ENCODE measurements around the gene ZHX3. TPM values are rescaled to one million over a fixed set of nuclear protein-coding genes. Genes with fewer than 3 reads are reported as not detected.

Gene ZHX3, protein sequence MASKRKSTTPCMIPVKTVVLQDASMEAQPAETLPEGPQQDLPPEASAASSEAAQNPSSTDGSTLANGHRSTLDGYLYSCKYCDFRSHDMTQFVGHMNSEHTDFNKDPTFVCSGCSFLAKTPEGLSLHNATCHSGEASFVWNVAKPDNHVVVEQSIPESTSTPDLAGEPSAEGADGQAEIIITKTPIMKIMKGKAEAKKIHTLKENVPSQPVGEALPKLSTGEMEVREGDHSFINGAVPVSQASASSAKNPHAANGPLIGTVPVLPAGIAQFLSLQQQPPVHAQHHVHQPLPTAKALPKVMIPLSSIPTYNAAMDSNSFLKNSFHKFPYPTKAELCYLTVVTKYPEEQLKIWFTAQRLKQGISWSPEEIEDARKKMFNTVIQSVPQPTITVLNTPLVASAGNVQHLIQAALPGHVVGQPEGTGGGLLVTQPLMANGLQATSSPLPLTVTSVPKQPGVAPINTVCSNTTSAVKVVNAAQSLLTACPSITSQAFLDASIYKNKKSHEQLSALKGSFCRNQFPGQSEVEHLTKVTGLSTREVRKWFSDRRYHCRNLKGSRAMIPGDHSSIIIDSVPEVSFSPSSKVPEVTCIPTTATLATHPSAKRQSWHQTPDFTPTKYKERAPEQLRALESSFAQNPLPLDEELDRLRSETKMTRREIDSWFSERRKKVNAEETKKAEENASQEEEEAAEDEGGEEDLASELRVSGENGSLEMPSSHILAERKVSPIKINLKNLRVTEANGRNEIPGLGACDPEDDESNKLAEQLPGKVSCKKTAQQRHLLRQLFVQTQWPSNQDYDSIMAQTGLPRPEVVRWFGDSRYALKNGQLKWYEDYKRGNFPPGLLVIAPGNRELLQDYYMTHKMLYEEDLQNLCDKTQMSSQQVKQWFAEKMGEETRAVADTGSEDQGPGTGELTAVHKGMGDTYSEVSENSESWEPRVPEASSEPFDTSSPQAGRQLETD
- 10 to 100 TPM in 1 of 2 donors, 1 to 10 TPM in 1; 8.2 to 10.1 TPM for total RNA-seq

DNA sequence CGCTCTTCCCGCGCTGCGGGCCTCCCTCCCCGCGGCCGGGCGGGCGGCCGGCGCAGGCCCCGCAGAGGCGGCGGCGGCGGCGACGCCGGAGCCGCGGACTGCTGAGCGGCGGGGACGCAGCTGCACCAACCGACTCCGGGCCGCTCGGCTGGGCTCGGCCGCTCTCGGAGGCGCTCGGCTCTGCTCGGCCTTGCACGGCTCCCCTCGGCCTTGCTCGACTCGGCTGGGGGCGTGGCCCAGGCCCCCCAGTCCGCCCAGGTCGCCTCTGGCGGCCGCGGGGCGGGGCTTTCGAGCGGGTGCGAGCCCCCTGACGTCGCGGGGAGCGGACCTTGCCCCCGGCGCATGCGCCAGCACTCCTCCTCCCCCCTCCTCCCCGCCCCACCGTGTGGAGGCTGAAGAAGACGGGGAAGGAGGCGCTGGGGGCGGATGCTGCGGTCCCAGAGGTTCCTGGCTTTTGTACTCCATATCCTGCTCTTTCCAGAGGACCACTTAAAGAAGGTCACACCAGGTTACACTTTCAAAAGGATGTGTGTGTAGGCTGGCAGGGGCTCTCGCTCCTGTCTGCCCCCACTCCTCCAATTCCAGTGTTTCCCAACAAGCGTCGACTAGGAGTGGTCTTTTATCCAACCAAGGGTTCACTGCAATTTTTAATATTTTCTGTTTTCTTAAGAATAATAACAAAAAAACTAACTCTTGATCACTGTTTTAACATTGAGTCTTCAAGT lies at the start of gene ZHX3:
Gene ZHX3, minus strand, starts transcription at position 186 of the 725 bp plus-strand sequence. CDS start 112,815 bp downstream, outside the sequence.
- H3K36me3 Mint-ChIP-seq, result peaks cover 0 to 4% of the 10 kb centered on the region in 2 donors
- DNase-seq (ENCODE audit: low spot score in 2 of 2), result peak; percentile 92 to 98
- peak; percentile 90 to 98 for ATAC-seq
- H3K9me3 Mint-ChIP-seq, result no peaks in the 10 kb centered on the region
- H3K27ac Mint-ChIP-seq, result peak within 1 kb of the TSS; percentile 88 to 96

DNA sequence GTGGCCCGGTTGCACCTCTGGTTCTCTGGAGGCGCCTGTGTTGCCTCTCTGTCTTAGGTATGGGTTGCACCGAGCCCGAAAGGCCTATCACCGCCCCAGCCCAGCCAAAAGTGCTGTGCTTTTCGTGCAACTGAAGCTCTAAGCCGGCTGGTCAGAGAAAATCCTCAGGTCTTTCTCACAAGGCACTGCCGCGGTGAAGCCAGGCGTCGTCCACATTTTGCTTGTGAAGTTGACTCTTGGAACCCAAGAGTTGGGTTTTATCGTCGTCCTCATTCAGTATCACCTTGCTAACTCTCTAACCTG lies 49.8 kb upstream of the ZHX3 start:
- H3K27ac Mint-ChIP-seq, result no peak overlapping the region
- no peak for ATAC-seq
- no peak for DNase-seq (ENCODE audit: low spot score in 2 of 2)
- H3K9me3 Mint-ChIP-seq, result peaks cover 5 to 7% of the 10 kb centered on the region in 2 donors
- peaks cover 12 to 13% of the 10 kb centered on the region in 2 donors for H3K36me3 Mint-ChIP-seq

DNA sequence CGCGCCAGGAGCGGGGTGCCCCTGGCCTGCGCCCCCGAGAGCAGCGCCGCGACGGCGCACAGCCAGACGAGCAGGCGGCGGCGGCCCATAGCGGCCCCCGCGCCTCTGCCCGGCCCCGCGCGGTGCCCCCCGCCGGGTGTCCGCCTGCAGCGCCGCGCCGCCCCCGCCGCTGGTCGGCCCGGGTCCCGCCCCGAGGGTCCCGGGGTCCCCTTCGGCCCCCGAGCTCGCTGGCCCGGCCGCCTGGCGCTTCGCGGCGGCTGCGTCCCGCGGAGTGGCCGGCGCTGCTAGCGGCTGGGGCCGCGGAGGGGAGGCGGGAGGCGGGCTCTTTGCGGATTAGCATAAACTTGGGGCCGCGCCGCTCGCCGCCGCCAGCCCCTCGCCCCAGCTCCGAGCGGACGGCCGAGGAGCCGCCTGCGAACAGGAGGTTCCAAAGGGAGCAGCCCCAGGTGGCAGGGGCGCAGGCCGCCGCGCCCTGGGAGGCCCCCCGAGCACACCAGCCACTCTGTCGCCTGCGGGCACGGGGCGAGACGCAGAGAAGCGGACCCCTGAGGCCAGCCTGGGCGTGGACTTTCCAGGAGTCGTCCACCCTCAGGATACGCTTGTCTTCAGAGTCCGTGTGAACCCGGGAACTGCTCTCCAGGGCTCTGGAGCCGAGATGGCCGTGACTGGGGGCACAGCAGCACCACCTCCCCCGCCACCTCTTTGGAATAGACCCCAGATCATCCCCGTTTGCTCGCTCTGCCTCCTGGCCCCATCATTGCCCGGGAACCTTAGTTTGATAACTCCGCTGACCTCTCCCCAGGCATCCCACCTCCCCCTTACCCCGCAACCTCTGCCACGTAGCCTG lies 49.2 kb upstream of the ZHX3 start, which contains the start of gene EMILIN3:
Gene EMILIN3, minus strand, starts transcription at position 273 of the 847 bp plus-strand sequence. Its CDS starts 184 bp downstream, at position 89.
- DNase-seq (ENCODE audit: low spot score in 2 of 2) (no peak), ATAC-seq (peak in 1 of 2 donors; percentile 27)
- peaks cover 5 to 7% of the 10 kb centered on the region in 2 donors for H3K9me3 Mint-ChIP-seq
- no peak within 1 kb of the TSS for H3K27ac Mint-ChIP-seq
- H3K36me3 Mint-ChIP-seq, result peaks cover 12 to 13% of the 10 kb centered on the region in 2 donors

DNA sequence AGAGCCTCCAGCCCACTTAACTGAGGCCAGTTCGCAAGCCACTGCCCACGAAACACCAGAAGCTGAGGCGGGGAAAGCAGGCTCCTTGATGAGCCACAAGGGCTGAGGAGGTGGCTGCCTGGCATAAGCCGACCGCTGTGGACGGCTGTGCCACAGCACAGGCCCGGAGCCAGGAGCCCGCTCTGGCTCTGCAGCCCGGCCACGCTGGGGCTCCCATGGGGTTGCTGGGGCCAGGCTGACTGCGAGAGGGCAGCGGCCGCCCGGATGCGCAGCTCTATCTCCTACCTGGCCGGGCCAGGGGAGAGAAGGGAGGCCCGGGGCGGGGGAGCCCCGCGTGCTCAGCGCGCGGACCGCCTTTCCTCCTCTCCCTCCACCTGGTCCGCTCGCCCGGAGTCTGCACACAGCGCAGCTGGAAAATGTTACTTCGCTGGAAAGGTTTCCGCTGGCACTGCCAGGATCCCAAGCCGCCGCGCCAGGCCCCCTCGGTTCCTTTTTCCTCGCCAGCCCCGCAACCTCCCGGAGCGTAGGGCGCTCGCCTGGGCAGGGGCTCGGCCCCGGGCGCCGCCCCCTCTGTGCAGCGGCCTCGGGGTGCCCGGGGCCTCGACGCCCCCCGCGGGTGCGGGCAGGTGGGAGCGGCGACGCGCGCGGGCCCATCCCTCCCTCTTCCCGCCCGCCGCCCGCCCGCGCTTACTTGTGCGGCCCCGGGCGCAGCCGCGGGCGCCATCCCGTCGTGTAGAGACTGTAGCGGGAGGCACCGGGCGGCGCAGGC lies 48.4 kb upstream of the ZHX3 start:
- peaks cover 0 to under 1% of the 10 kb centered on the region in 2 donors for H3K9me3 Mint-ChIP-seq
- H3K27ac Mint-ChIP-seq, result no peak overlapping the region
- ATAC-seq (peak; percentile 39 to 43), DNase-seq (ENCODE audit: low spot score in 2 of 2) (no peak)
- H3K36me3 Mint-ChIP-seq, result peaks cover 6 to 8% of the 10 kb centered on the region in 2 donors

DNA sequence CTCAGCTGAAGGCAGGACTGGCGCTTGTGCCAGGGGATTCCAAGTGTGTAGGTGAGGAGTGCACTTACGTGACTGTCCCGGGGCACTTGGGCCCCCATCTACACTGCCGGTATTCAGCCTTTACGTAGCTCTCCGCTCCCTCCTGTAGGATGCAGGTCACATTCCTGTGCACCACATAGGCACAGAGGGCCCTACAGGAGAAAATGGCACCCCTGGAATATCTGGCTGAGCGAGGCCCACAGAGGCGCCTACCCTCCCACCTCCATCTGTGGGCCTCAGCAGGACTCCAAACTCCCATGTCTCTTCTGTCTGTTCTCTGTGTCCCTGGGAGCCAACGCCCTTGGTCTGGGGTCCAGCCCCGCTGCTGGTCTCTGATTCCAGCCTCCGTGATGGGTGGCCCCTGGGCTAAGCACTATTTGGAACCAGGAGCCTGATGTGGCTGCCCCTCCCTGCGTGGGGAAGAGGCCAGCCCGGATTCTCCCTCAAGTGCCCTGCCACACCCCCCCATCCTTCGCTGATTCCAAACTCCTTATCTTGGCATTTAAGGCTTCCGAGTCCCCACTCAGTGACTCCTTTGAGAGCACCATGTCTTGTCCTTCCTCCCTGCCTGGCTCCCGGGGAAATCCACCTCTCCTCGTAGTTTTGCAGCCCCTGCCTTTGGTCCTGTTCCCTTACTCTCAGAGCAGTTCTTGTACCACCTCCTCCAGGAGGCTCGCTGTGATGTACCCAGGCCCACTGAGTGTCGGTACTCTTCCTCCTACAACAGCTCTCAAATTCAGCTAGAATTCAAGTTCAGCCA lies 47.6 kb upstream of the ZHX3 start:
- no peak for ATAC-seq
- DNase-seq (ENCODE audit: low spot score in 2 of 2), result no peak
- Mint-ChIP-seq H3K36me3 (peaks cover 5% of the 10 kb centered on the region in 2 donors), H3K9me3 (no peaks in the 10 kb centered on the region), H3K27ac (no peak overlapping the region)

DNA sequence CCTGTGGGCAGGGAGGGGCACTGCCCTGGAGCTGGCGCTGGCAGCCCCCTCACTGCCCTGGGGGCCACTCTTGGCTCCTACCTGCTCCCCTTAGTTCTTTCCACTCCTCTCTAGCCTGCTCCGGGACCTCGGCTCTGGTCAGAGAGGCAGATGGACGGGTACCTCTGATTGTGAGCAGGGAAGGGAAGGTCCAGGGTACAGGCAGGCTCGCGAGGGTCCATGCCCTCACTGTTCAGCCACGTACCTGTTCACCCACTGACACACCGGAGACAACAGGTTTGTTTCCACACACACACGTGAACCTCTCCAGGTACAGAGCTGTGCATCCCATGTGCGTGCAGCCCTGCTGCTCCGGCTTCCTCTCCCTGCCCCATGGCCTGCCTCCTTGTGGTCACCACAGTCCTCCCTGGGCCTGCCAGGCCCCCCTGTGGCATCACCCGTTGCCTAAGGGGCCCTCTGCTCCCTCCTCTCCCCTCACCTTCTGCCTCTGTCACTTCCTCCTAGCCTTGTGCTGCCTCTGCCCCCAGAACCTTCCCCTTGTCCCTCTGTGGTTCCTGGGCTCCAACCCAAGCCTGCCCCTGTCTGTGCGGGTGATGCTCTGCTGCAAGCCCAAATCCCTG lies 46.8 kb upstream of the ZHX3 start:
- Mint-ChIP-seq H3K9me3 (no peaks in the 10 kb centered on the region), H3K27ac (peak overlapping the region in 1 of 2 donors; percentile 29)

DNA sequence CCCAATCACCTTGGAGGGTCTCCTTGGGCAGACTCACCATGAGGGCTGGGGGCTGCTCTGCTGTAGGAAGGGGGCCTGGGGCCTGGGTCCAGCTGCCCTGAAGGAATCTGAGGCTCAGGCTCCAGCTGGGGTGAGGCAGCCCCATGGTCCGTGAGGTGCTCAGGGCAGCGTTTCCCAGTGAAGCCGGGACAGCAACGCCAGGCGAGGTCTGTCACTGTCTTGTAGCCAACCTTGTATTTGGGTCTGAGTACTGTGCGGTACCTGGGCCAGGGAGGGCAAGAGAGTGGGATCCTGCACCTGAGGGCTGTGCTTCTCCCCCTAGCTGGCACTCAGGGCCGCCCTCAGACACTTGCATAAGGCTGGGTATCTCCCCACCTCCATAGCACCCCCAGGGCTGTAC lies 46.1 kb upstream of the ZHX3 start:
- no peaks in the 10 kb centered on the region for H3K9me3 Mint-ChIP-seq
- H3K36me3 Mint-ChIP-seq, result peaks cover 5% of the 10 kb centered on the region in 2 donors
- no peak for DNase-seq (ENCODE audit: low spot score in 2 of 2)
- no peak for ATAC-seq
- H3K27ac Mint-ChIP-seq, result no peak overlapping the region

More for the DNA sequence above, 46.8 kb upstream of the ZHX3 start:
- peaks cover 5% of the 10 kb centered on the region in 2 donors for H3K36me3 Mint-ChIP-seq
- ATAC-seq (no peak), DNase-seq (ENCODE audit: low spot score in 2 of 2) (no peak)

DNA sequence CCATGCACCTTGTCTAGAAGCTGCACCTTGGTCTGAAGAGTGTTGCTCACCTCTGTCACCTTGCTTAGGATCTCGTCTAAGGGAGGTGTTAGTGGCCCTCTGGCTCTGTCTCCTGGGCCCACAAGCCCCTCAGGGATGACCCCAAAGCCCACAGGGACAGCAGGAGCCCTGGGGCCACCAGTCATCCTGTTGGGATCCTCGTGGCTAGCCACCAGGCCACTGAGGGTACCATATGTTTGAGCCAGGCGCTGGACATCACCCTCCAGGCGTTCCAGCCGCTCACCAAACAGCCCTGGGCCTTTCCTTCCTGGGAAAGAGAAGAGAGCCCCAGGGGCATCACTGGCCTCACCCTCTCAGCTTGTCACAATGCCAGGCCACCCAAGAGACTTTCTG lies 45.2 kb upstream of the ZHX3 start:
- DNase-seq (ENCODE audit: low spot score in 2 of 2), result no peak
- Mint-ChIP-seq H3K9me3 (no peaks in the 10 kb centered on the region), H3K36me3 (peaks cover 5% of the 10 kb centered on the region in 2 donors), H3K27ac (no peak overlapping the region)
- no peak for ATAC-seq

DNA sequence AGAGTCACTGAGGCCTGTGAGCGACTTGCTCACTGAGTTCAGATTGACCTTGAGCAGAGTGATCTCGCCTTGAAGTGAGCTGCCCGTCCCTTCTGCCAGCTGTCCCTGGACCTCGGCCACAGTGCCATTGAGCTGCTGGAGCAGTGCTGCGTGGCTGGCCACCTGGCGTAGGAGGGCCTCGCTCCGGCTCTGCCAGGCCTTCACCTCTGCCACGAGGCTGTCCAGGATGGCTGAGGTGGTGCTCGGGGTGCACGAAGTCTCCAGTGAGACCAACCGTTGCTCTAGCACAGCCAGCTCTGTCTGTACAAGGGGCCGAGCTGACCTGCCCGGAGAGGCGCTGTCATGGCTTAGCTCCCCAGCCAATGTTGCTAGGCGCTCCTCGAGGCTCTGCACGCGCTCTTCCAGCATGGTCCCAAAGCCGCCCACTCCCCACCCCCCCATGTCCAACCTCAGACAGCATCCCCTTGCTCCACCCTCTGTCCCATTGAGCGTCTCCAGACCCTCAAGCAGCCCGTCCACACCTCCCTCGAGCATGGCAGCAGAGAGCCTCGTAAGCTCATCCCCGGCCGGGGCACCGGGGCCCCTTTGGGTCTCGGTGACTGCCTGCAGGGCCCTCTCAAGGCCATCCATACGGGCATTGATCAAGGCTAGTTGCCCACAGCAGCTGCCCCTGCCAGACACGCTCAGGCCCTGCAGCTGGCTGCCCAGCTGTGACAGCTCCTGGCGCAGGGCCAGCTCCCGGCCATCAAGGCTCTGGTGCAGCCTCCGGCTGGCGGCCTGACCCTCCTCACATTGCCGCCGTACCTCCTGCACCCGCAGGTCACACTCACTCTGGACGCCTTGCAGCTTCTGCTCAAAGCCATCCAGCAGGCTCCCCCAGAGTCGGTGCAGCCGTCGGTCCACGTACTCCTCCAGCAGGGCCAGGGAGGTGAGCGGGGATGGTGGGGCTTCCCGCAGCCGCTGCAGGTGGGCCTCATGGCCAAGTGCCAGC lies 44.5 kb upstream of the ZHX3 start:
- no peak for DNase-seq (ENCODE audit: low spot score in 2 of 2)
- H3K9me3 Mint-ChIP-seq, result no peaks in the 10 kb centered on the region
- no peak for ATAC-seq
- H3K36me3 Mint-ChIP-seq, result no peaks in the 10 kb centered on the region
- H3K27ac Mint-ChIP-seq, result no peak overlapping the region

DNA sequence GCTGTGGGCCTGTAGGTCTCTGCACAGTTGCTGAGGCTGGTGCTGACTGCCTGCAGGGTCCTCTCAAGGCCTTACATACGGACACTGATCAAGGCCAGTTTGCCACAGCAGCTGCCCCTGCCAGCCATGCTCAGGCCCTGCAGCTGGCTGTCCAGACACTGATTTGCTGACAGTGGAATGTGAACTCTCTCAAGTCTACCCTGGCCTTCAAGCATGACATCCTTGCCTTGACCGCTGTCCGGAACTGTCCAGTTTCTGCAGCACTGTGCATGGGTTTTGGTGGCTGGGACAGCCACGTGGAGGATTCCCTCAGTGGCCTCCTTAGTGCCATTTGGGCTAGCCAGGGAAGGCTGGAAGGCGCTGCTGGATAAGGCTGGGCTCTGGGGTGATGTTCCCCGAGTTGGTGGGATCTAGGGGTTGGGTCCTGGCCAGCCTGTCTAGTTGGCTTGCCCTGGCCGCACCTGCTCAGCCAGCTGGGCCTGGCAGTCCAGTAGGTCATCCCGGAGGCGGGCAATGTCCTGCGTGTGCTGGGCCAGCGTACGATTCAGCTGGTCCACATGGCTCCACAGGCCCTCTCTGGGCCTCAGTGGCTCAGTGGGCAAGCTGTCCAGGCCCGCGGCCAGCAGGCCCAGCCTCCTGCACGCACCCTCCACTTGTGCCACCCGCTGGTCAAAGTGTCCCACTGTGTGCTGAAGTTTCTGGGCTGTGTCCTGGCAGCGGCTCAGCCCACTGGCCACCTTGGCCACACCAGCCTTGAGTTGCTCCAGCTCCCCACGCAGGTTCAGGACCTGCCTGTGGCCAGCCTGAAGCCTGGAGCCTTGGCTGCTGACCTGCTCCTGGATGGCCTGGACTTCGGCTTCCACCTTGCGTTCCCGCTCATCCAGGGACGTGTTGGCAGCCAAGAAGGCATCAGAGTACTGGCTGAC lies 43.6 kb upstream of the ZHX3 start:
- no peak overlapping the region for H3K27ac Mint-ChIP-seq
- no peaks in the 10 kb centered on the region for H3K36me3 Mint-ChIP-seq
- ATAC-seq (no peak), DNase-seq (ENCODE audit: low spot score in 2 of 2) (no peak)
- H3K9me3 Mint-ChIP-seq, result no peaks in the 10 kb centered on the region

DNA sequence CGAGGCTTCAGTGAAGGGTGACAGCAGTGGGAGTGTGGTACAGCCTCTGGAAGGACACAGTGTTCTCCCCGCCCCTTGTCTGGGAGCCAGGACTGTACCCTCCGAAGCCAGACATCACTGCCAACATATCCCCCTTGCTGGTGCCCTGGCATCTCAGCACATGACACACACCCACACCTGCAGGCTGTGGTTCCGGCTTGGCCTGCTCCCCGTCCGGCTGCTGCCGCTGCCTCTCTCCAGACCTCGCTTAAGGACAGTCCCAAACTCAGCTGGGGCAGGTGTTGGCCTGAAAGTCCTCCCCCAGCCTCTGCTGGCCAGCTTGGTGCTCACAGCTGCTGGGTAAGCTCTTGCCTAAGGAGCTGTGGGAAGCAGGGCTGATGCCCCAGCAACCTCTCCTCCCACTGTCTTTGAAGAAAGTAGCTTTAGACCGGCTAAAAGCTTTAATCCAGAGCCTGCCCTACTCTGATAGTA lies 42.0 kb upstream of the ZHX3 start:
- DNase-seq (ENCODE audit: low spot score in 2 of 2) (no peak), ATAC-seq (no peak)
- Mint-ChIP-seq H3K9me3 (no peaks in the 10 kb centered on the region), H3K27ac (no peak overlapping the region), H3K36me3 (no peaks in the 10 kb centered on the region)

DNA sequence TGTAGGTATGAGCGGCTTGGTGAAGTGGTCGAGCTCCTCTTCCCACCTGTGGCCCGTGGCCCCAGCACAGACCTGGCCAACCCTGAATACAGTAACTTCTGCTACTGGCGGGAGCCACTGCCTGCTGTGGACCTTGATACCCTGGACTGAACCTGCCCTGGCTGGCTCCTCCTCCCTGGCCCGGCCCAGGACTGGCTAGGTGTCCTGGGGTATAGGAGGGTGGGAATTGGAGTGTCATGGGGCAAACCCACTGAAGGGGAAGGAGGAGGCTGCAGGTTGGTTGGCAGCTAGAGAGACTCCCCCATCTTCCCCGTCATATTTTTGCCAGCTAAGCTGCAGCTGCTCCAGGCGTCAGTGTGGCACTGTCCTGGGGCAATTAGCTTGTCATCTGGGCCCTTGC lies 41.2 kb upstream of the ZHX3 start:
- ATAC-seq, result no peak
- no peaks in the 10 kb centered on the region for H3K9me3 Mint-ChIP-seq
- no peaks in the 10 kb centered on the region for H3K36me3 Mint-ChIP-seq
- DNase-seq (ENCODE audit: low spot score in 2 of 2), result no peak
- no peak overlapping the region for H3K27ac Mint-ChIP-seq
